Tibial nerve (tissue), 4 donors: ENCODE results near the gene ARAF.
"Not testable (repeated sequence)": the region's sequence is repeated elsewhere in the genome, so short reads cannot be mapped to it uniquely, and the experiment has no call there.

ENCODE experiments used
- CTCF ChIP-seq, 5 experiments: fragments of 200-600 bp in 3 of 5; fragments of 450-650 bp in 2 of 5; sonication (generic) in 3 of 5; IDR thresholded peaks; one replicate each; pipeline ENCODE4 v1.5.1; 2016 to 2019; ENCODE audit warnings: antibody characterized with exemption in 5 of 5, mild to moderate bottlenecking in 3 of 5, moderate library complexity in 2 of 5
- EP300 ChIP-seq, 2 donors: sonication (generic); formaldehyde crosslinking; IDR thresholded peaks; one replicate each; pipeline ENCODE4 v1.6.1; 2017; ENCODE audit warnings: antibody characterized with exemption in 2 of 2, mild to moderate bottlenecking in 1 of 2
- POLR2A ChIP-seq, 2 donors: fragments of 450-650 bp; IDR thresholded peaks; one replicate each; pipeline ENCODE4 v1.6.1; 2017; ENCODE audit warnings: antibody characterized with exemption in 2 of 2, mild to moderate bottlenecking in 2 of 2, moderate library complexity in 2 of 2

DNA sequence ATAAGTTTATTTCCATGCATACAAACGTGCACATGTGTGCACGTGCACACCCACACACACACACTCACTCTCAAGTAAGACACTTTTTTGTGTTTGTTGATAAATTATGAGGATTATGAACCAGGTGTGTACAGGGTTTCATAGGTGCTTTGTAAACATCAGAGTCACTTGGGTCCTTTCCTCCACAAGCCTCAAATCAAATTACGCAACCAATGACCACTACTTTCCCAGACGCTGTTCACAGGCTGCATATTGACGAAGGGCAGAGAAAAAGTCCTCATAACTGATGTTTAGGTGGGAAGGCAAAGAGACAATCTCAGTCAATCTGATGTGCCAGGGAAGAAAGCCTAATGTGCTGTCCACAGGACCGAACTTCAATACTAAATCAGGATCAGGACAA, 48.6 kb upstream of the ARAF start:
- TF ChIP-seq CTCF, EP300, POLR2A (IDR thresholded peaks at IDR 0.05): not testable (repeated sequence)
